ENCODE measurements around the gene FXYD7. TPM values are rescaled to one million over a fixed set of nuclear protein-coding genes. Genes with fewer than 3 reads are reported as not detected.
"Not testable (repeated sequence)": the region's sequence is repeated elsewhere in the genome, so short reads cannot be mapped to it uniquely, and the experiment has no call there.

The FXYD7 gene
- polyA plus RNA-seq, 4 donors: 0.44 to 2.2 (median 1.3) TPM

GRCh38 chr19:35142606-35143230 is 337 bp upstream of the FXYD7 start:
- DNase-seq (ENCODE audit: low read depth in 4 of 4, low spot score in 2 of 4): no peak

- no peak for DNase-seq (ENCODE audit: low read depth in 4 of 4, low spot score in 2 of 4)
Measured at GRCh38 chr19:35143818-35144217, 763 bp downstream of the FXYD7 start.

- DNase-seq (ENCODE audit: low read depth in 4 of 4, low spot score in 2 of 4): no peak
Measured at GRCh38 chr19:35144259-35144599, 1.2 kb downstream of the FXYD7 start.

GRCh38 chr19:35144600-35145436 is 1.8 kb downstream of the FXYD7 start:
- DNase-seq (ENCODE audit: low read depth in 4 of 4, low spot score in 2 of 4): no peak

- no peak for DNase-seq (ENCODE audit: low read depth in 4 of 4, low spot score in 2 of 4)
Measured at GRCh38 chr19:35146746-35147459, 3.8 kb downstream of the FXYD7 start.

GRCh38 chr19:35149463-35149862 is 6.4 kb downstream of the FXYD7 start:
- no peak for DNase-seq (ENCODE audit: low read depth in 4 of 4, low spot score in 2 of 4)

- DNase-seq (ENCODE audit: low read depth in 4 of 4, low spot score in 2 of 4): no peak
Measured at GRCh38 chr19:35150445-35150844, 7.4 kb downstream of the FXYD7 start.

- no peak for DNase-seq (ENCODE audit: low read depth in 4 of 4, low spot score in 2 of 4)
Measured at GRCh38 chr19:35151273-35152065, 8.4 kb downstream of the FXYD7 start.

GRCh38 chr19:35153129-35153522 is 10.1 kb downstream of the FXYD7 start:
- not testable (repeated sequence) for DNase-seq (ENCODE audit: low read depth in 4 of 4, low spot score in 2 of 4)

GRCh38 chr19:35153701-35154524 is 10.9 kb downstream of the FXYD7 start:
- DNase-seq (ENCODE audit: low read depth in 4 of 4, low spot score in 2 of 4): no peak

GRCh38 chr19:35154525-35155406 is 11.7 kb downstream of the FXYD7 start, which contains the start of gene FXYD5:
FXYD5 (plus strand) TSS chr19:35154735; CDS start chr19:35155551, 816 bp downstream.
- DNase-seq (ENCODE audit: low read depth in 4 of 4, low spot score in 2 of 4): no peak

- no peak for DNase-seq (ENCODE audit: low read depth in 4 of 4, low spot score in 2 of 4)
Measured at GRCh38 chr19:35155441-35155840, 12.4 kb downstream of the FXYD7 start.

GRCh38 chr19:35155981-35156672 is 13.1 kb downstream of the FXYD7 start:
- no peak for DNase-seq (ENCODE audit: low read depth in 4 of 4, low spot score in 2 of 4)

GRCh38 chr19:35156673-35157014 is 13.6 kb downstream of the FXYD7 start:
- no peak for DNase-seq (ENCODE audit: low read depth in 4 of 4, low spot score in 2 of 4)

GRCh38 chr19:35157431-35157830 is 14.4 kb downstream of the FXYD7 start:
- no peak for DNase-seq (ENCODE audit: low read depth in 4 of 4, low spot score in 2 of 4)

GRCh38 chr19:35159606-35160005 is 16.6 kb downstream of the FXYD7 start:
- DNase-seq (ENCODE audit: low read depth in 4 of 4, low spot score in 2 of 4): no peak

GRCh38 chr19:35160629-35161433 is 17.8 kb downstream of the FXYD7 start:
- DNase-seq (ENCODE audit: low read depth in 4 of 4, low spot score in 2 of 4): no peak

- DNase-seq (ENCODE audit: low read depth in 4 of 4, low spot score in 2 of 4): no peak
Measured at GRCh38 chr19:35161434-35161743, 18.3 kb downstream of the FXYD7 start.

Data from left renal cortex interstitium (tissue), 4 donors.